Neutrophil (primary cell): ENCODE measurements around the gene WNK2.

Experiments used
- H3K27ac ChIP-seq: fragments of 200-600 bp; sonication (generic); 2 replicates; pipeline ENCODE4 v1.5.1; 2016; ENCODE audit warnings: mild to moderate bottlenecking, moderate library complexity
- H3K27me3 ChIP-seq: fragments of 200-600 bp; sonication (generic); 2 replicates; pipeline ENCODE4 v1.6.0; 2016; ENCODE audit warnings: mild to moderate bottlenecking
- H3K36me3 ChIP-seq: fragments of 200-600 bp; sonication (generic); 2 replicates; pipeline ENCODE4 v1.5.1; 2017
- H3K4me1 ChIP-seq, 2 experiments: fragments of 200-600 bp in 1 of 2; sonication (generic) in 1 of 2; 1 replicate in 1 of 2; 2 replicates in 1 of 2; pipeline versions ENCODE4 v1.5.1 to v1.6.1; 2013 to 2016; ENCODE audit warnings: low read depth in 1 of 2, low read length in 1 of 2, mild to moderate bottlenecking in 1 of 2, moderate library complexity in 1 of 2; ENCODE audit not compliant: control insufficient read depth in 1 of 2, insufficient read depth in 1 of 2
- H3K4me3 ChIP-seq, 2 experiments: fragments of 200-600 bp in 1 of 2; sonication (generic) in 1 of 2; 1 replicate in 1 of 2; 2 replicates in 1 of 2; pipeline ENCODE4 v1.5.1; 2013 to 2016; ENCODE audit warnings: low read depth in 1 of 2, low read length in 1 of 2, mild to moderate bottlenecking in 1 of 2, moderate library complexity in 1 of 2
- H3K9me3 ChIP-seq: fragments of 200-600 bp; sonication (generic); 2 replicates; pipeline ENCODE4 v1.5.1; 2016
- TF ChIP-seq, protein P1 (sequence below): fragments of 200-600 bp; sonication (generic); IDR thresholded peaks from 2 replicates; pipeline ENCODE4 v1.5.1; 2016; ENCODE audit warnings: antibody characterized with exemption

Gene WNK2

DNA sequence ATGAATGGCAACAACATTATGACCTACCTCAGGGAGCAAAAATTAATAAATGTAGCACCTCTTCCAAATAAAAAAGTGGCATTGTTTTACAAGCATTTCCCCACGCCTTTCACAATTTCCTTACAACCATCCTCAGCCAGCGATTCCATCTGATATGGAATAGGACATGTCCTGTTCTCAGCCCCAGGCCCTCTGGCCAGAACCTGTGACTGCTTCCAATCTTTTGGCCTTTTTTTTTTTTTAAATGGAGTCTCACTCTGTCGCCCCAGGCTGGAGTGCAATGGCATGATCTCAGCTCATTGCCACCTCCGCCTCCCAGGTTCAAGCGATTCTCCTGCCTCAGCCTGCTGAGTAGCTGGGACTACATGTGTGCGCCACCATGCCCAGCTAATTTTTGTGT is 16.8 kb upstream of the WNK2 start:
- Histone ChIP-seq H3K36me3 (no peaks in the 10 kb centered on the region), H3K27ac (no peak overlapping the region), H3K4me1 (no peaks in the 10 kb centered on the region), H3K9me3 (no peaks in the 10 kb centered on the region), H3K27me3 (peaks cover 2% of the 10 kb centered on the region), H3K4me3 (no peak overlapping the region)
- TF ChIP-seq, protein P1, sequence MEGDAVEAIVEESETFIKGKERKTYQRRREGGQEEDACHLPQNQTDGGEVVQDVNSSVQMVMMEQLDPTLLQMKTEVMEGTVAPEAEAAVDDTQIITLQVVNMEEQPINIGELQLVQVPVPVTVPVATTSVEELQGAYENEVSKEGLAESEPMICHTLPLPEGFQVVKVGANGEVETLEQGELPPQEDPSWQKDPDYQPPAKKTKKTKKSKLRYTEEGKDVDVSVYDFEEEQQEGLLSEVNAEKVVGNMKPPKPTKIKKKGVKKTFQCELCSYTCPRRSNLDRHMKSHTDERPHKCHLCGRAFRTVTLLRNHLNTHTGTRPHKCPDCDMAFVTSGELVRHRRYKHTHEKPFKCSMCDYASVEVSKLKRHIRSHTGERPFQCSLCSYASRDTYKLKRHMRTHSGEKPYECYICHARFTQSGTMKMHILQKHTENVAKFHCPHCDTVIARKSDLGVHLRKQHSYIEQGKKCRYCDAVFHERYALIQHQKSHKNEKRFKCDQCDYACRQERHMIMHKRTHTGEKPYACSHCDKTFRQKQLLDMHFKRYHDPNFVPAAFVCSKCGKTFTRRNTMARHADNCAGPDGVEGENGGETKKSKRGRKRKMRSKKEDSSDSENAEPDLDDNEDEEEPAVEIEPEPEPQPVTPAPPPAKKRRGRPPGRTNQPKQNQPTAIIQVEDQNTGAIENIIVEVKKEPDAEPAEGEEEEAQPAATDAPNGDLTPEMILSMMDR, result no peak

DNA sequence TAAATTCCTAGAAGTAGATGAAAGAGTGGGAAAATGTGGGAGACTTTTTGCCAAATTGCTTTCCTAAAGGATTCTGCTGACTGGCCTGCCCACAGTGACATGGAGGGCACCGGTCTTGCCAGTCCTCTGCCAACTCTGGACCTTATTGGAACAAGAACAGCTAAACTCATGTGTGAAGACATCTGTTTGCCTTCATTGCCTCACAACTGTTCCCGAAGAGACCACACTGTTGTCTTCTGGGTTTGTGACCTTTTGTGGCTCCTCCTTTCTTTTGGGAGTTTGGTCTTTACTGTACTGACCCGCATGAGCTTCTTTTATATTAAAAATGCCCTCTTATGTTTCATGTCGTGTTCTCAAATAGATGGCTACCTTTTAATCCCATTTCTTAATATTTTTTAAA is 16.1 kb upstream of the WNK2 start:
- peaks cover 8% of the 10 kb centered on the region for H3K27me3 ChIP-seq
- TF ChIP-seq, protein P1, result no peak
- peaks cover 0 to under 1% of the 10 kb centered on the region in 2 experiments for H3K4me1 ChIP-seq
- no peaks in the 10 kb centered on the region for H3K36me3 ChIP-seq
- no peak overlapping the region for H3K27ac ChIP-seq
- no peaks in the 10 kb centered on the region for H3K9me3 ChIP-seq
- no peak overlapping the region for H3K4me3 ChIP-seq

DNA sequence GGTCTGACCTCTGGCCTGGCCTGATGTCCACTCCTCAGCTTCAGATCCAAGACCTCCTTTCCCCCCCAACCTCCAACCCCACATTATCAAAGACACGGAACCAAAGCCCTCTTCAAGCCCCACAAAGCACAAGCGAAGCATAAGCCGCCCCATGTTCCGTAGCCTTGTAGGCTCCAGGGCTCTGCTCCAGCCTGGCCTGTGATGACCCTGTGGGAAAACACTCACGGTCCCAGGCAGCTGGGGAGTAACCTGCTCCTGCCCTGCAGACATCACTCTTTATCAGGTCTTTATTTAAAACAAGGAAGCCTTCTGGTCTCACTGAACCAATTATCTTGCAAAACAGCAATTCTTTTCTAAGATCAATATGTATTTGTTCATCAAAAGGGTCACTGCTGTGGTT is 15.4 kb upstream of the WNK2 start:
- no peaks in the 10 kb centered on the region for H3K36me3 ChIP-seq
- TF ChIP-seq, protein P1, result no peak
- H3K9me3 ChIP-seq, result no peaks in the 10 kb centered on the region
- H3K27me3 ChIP-seq, result peaks cover 8% of the 10 kb centered on the region
- H3K27ac ChIP-seq, result no peak overlapping the region
- H3K4me1 ChIP-seq, result peaks cover 7% of the 10 kb centered on the region in 2 experiments
- no peak overlapping the region for H3K4me3 ChIP-seq

DNA sequence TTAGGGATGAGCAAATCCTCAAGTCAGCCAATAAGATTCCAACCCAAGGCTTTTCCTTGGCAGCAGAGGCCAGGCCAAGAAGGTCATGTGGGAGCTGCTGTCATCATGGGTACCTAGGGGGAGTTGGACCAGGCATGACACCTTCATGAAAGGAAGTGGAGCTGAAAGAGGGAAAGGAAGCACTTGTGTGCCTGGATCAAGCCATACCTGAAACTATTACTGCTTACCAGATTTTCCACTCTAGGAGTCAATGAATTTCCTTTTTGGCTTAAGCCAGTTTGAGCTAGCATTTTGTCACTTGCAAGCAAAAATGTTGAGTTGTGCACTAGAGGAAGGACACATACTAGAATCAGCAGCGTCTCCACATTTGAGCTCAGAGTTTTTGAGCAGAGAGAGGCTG is 14.5 kb upstream of the WNK2 start:
- Histone ChIP-seq H3K4me3 (no peak overlapping the region), H3K4me1 (peaks cover 14% of the 10 kb centered on the region in 2 experiments)

DNA sequence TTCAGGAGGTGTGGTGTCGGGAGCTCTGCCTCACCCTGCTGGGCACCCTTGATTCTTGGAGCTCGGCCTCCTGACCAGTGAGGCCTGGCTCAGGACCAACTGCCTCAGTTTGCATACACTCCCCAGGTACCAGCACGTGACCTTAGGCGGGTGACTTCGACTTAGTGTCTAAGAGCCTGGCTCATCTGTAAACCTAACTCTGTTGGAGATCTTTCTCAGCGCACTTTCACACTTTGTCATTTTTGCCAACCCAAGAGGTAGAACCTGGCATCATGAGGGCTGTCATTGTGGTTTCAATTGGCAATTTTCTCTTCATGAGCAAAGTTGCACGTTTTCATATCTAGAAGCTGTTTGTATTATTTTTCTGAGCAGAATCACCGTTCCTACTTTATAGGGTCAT is 13.4 kb upstream of the WNK2 start:
- Histone ChIP-seq H3K4me1 (peaks cover 14% of the 10 kb centered on the region in 2 experiments), H3K9me3 (no peaks in the 10 kb centered on the region), H3K27ac (no peak overlapping the region), H3K27me3 (peaks cover 8% of the 10 kb centered on the region), H3K4me3 (no peak overlapping the region), H3K36me3 (no peaks in the 10 kb centered on the region)
- TF ChIP-seq, protein P1, result no peak

More for the DNA sequence above, 14.5 kb upstream of the WNK2 start:
- Histone ChIP-seq H3K27ac (no peak overlapping the region), H3K27me3 (peaks cover 8% of the 10 kb centered on the region), H3K9me3 (no peaks in the 10 kb centered on the region), H3K36me3 (no peaks in the 10 kb centered on the region)
- TF ChIP-seq, protein P1, result no peak
